ENCODE results near the gene MMP20. TPM values are rescaled to one million over a fixed set of nuclear protein-coding genes. Genes with fewer than 3 reads are reported as not detected.

Gene MMP20
- total RNA-seq, 1 experiment from 2014 or later, result 0.30 TPM

DNA sequence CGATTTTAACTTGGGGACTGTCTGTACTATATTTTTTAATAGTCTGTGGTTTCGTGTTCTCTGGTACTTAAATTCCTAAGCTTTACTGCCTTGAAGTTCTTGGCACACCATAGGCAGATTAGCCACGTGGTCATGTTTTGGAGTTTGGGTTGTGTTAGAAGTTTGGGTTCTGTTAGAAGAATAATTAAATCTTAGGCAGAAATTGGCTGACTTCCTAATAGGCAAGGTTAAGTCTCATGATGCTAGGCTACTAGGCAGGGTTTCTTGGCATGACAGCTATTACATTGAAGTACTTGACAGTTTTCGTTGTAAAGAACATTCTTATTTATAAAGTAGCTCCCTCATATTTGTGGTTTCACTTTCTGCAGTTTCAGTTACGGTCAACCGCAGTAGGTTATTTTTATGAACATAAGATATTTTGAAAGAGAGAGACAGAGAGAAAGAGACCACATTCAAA is 64.5 kb downstream of the MMP20 start:
- peaks cover 0 to 6% of the 10 kb centered on the region in 2 experiments; a peak in 1 of 4 replicates for H3K36me3 ChIP-seq (ENCODE audit: control insufficient read depth in 1 of 2, insufficient read depth in 2 of 2, low read length in 2 of 2)
- no peak for DNase-seq (ENCODE audit: low read depth, low spot score)
- TF ChIP-seq, protein P1, sequence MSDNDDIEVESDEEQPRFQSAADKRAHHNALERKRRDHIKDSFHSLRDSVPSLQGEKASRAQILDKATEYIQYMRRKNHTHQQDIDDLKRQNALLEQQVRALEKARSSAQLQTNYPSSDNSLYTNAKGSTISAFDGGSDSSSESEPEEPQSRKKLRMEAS (IDR thresholded peaks at IDR 0.05), result peak; percentile 25; the same call in 1 of the 2 replicates
- TF ChIP-seq, protein P2, sequence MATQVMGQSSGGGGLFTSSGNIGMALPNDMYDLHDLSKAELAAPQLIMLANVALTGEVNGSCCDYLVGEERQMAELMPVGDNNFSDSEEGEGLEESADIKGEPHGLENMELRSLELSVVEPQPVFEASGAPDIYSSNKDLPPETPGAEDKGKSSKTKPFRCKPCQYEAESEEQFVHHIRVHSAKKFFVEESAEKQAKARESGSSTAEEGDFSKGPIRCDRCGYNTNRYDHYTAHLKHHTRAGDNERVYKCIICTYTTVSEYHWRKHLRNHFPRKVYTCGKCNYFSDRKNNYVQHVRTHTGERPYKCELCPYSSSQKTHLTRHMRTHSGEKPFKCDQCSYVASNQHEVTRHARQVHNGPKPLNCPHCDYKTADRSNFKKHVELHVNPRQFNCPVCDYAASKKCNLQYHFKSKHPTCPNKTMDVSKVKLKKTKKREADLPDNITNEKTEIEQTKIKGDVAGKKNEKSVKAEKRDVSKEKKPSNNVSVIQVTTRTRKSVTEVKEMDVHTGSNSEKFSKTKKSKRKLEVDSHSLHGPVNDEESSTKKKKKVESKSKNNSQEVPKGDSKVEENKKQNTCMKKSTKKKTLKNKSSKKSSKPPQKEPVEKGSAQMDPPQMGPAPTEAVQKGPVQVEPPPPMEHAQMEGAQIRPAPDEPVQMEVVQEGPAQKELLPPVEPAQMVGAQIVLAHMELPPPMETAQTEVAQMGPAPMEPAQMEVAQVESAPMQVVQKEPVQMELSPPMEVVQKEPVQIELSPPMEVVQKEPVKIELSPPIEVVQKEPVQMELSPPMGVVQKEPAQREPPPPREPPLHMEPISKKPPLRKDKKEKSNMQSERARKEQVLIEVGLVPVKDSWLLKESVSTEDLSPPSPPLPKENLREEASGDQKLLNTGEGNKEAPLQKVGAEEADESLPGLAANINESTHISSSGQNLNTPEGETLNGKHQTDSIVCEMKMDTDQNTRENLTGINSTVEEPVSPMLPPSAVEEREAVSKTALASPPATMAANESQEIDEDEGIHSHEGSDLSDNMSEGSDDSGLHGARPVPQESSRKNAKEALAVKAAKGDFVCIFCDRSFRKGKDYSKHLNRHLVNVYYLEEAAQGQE (IDR thresholded peaks at IDR 0.05; ENCODE audit: low read depth), result no peak
- no peaks in the 10 kb centered on the region for H3K27me3 ChIP-seq (ENCODE audit: insufficient read depth, low read length)
- no peak overlapping the region for H3K27ac ChIP-seq (ENCODE audit: low read depth, low read length)
- H3K9ac ChIP-seq (ENCODE audit: low read length), result no peak overlapping the region
- H2AFZ ChIP-seq (ENCODE audit: low read depth, low read length, poor library complexity, severe bottlenecking), result peak overlapping the region; percentile 84
- no peak for ATAC-seq
- no peaks in the 10 kb centered on the region for H4K20me1 ChIP-seq (ENCODE audit: insufficient read depth)
- intact Hi-C loops (cut with micrococcal nuclease), result no loop called here
- peak overlapping the region; percentile 20 for H3K4me2 ChIP-seq (ENCODE audit: low read length)
- H3K9me3 ChIP-seq (ENCODE audit: control insufficient read depth in 1 of 2, insufficient read depth in 1 of 2, low read depth in 1 of 2, low read length in 2 of 2), result no peaks in the 10 kb centered on the region
- ChIA-PET POLR2A (no interaction called here), RAD21 (ENCODE audit: low non-redundant PET in 1 of 2, low total read pairs in 2 of 2, uncharacterized antibody in 2 of 2, unreplicated experiment in 2 of 2) (no interaction called here), CTCF (no interaction called here)
- peaks cover 13 to 52% of the 10 kb centered on the region in 2 experiments for H3K4me1 ChIP-seq (ENCODE audit: control insufficient read depth in 1 of 2, insufficient read depth in 2 of 2, low read length in 2 of 2)
- no peaks in the 10 kb centered on the region for H3K79me2 ChIP-seq (ENCODE audit: insufficient read depth, low read length)
- H3K9me2 ChIP-seq (ENCODE audit: insufficient read depth), result no peaks in the 10 kb centered on the region
- H3K4me3 ChIP-seq (replicated peaks in 1 of 2; ENCODE audit: low read depth in 1 of 2, low read length in 2 of 2), result no peak overlapping the region
- BruUV-seq (replicated peaks), result no TSS peak

DNA sequence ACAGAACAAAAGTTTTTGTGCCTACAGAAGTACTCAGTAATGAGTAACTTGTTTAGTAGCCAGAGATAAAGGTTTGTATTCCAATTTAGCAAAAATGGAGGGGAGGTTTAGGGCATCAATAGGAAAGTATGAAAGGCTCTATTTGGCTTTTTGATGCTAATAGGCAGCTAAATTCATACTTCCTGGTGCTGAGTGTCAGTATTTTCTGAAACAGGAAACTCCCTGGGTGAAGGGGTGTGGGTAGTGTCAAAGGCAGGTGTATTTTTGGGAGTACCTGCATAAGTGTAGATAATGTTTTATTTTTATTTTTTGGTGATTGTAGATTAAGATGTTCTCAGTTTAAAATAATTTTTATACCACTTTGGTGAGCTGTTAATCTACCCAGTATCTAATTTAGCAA is 65.3 kb downstream of the MMP20 start:
- DNase-seq (ENCODE audit: low read depth, low spot score) (no peak), ATAC-seq (no peak)
- H3K27me3 ChIP-seq (ENCODE audit: insufficient read depth, low read length), result no peaks in the 10 kb centered on the region
- POLR2A ChIA-PET, result no interaction called here
- H3K4me2 ChIP-seq (ENCODE audit: low read length), result no peak overlapping the region
- intact Hi-C loops (cut with micrococcal nuclease), result no loop called here
- H2AFZ ChIP-seq (ENCODE audit: low read depth, low read length, poor library complexity, severe bottlenecking), result peak overlapping the region; percentile 84
- H3K27ac ChIP-seq (ENCODE audit: low read depth, low read length), result no peak overlapping the region
- H3K9me3 ChIP-seq (ENCODE audit: control insufficient read depth in 1 of 2, insufficient read depth in 1 of 2, low read depth in 1 of 2, low read length in 2 of 2), result no peaks in the 10 kb centered on the region
- no peaks in the 10 kb centered on the region for H3K79me2 ChIP-seq (ENCODE audit: insufficient read depth, low read length)
- BruUV-seq (replicated peaks), result no TSS peak
- H3K36me3 ChIP-seq (ENCODE audit: control insufficient read depth in 1 of 2, insufficient read depth in 2 of 2, low read length in 2 of 2), result peaks cover 0 to 2% of the 10 kb centered on the region in 2 experiments; a peak in 1 of 4 replicates
- no peak for TF ChIP-seq FOSL1 (IDR thresholded peaks at IDR 0.05; ENCODE audit: low read depth)
- no peak for TF ChIP-seq SP1 (IDR thresholded peaks at IDR 0.05; ENCODE audit: low read depth)
- TF ChIP-seq RAD21 (IDR thresholded peaks at IDR 0.05; ENCODE audit: low read depth), result no peak
- TF ChIP-seq ZNF274 (IDR thresholded peaks at IDR 0.05; ENCODE audit: low read depth, low read length), result no peak
- no peak for TF ChIP-seq ZFX (IDR thresholded peaks at IDR 0.05)
- TF ChIP-seq JUND (IDR thresholded peaks at IDR 0.05), result no peak
- peaks cover 13 to 52% of the 10 kb centered on the region in 2 experiments for H3K4me1 ChIP-seq (ENCODE audit: control insufficient read depth in 1 of 2, insufficient read depth in 2 of 2, low read length in 2 of 2)
- H3K9me2 ChIP-seq (ENCODE audit: insufficient read depth), result no peaks in the 10 kb centered on the region
- RAD21 ChIA-PET (ENCODE audit: low non-redundant PET in 1 of 2, low total read pairs in 2 of 2, uncharacterized antibody in 2 of 2, unreplicated experiment in 2 of 2), result no interaction called here
- no peaks in the 10 kb centered on the region for H4K20me1 ChIP-seq (ENCODE audit: insufficient read depth)
- no peak overlapping the region for H3K9ac ChIP-seq (ENCODE audit: low read length)
- CTCF ChIA-PET, result interaction anchor here (0.7 kb wide), 1 partner anchor 17 kb away, joined by 3 read pairs; no protein-coding TSS in a partner anchor
- no peak overlapping the region for H3K4me3 ChIP-seq (replicated peaks in 1 of 2; ENCODE audit: low read depth in 1 of 2, low read length in 2 of 2)
